Measurements from ENCODE around the gene THOC5. TPM values are rescaled to one million over a fixed set of nuclear protein-coding genes. Genes with fewer than 3 reads are reported as not detected.

Gene THOC5
- total RNA-seq, 1 donor from 2014 or later, result 28.7 TPM

GRCh38 chr22:29478326-29479276 lies 75.0 kb downstream of the THOC5 start:
- DNase-seq (ENCODE audit: low read depth), result peak; percentile 13

GRCh38 chr22:29477723-29478318 lies 75.7 kb downstream of the THOC5 start:
- DNase-seq (ENCODE audit: low read depth), result no peak

- peak; percentile 30 for DNase-seq (ENCODE audit: low read depth)
Measured at GRCh38 chr22:29476116-29476515, 77.4 kb downstream of the THOC5 start.

GRCh38 chr22:29475550-29475949 lies 78.0 kb downstream of the THOC5 start:
- DNase-seq (ENCODE audit: low read depth), result no peak

GRCh38 chr22:29473001-29473400 lies 80.6 kb downstream of the THOC5 start:
- no peak for DNase-seq (ENCODE audit: low read depth)

GRCh38 chr22:29470159-29470855 lies 83.2 kb downstream of the THOC5 start:
- no peak for DNase-seq (ENCODE audit: low read depth)

GRCh38 chr22:29469755-29470154 lies 83.8 kb downstream of the THOC5 start:
- no peak for DNase-seq (ENCODE audit: low read depth)

GRCh38 chr22:29464581-29464980 lies 89.0 kb downstream of the THOC5 start:
- DNase-seq (ENCODE audit: low read depth), result no peak

GRCh38 chr22:29463629-29464028 lies 89.9 kb downstream of the THOC5 start:
- no peak for DNase-seq (ENCODE audit: low read depth)

- DNase-seq (ENCODE audit: low read depth), result no peak
Measured at GRCh38 chr22:29461263-29461662, 92.3 kb downstream of the THOC5 start.

- DNase-seq (ENCODE audit: low read depth), result no peak
Measured at GRCh38 chr22:29459773-29460172, 93.8 kb downstream of the THOC5 start.

GRCh38 chr22:29458551-29458950 lies 95.0 kb downstream of the THOC5 start:
- no peak for DNase-seq (ENCODE audit: low read depth)

GRCh38 chr22:29457730-29458129 lies 95.8 kb downstream of the THOC5 start:
- peak; percentile 23 for DNase-seq (ENCODE audit: low read depth)

GRCh38 chr22:29456211-29456671 lies 97.3 kb downstream of the THOC5 start:
- no peak for DNase-seq (ENCODE audit: low read depth)

Other genes starting within 250 kb of the THOC5 start
- 20.4 and 34.9 TPM in 2 replicates for gene GAS2L1, start 247.1 kb downstream of the THOC5 start, total RNA-seq
- gene RASL10A, start 238.1 kb downstream of the THOC5 start, total RNA-seq, result 2.5 and 9.5 TPM in 2 replicates
- 39.9 and 43.3 TPM in 2 replicates for gene AP1B1, start 165.2 kb downstream of the THOC5 start, total RNA-seq
- not detected in 2 replicates for gene RFPL1, start 115.2 kb downstream of the THOC5 start, total RNA-seq
- gene NEFH, start 73.5 kb downstream of the THOC5 start, total RNA-seq, result 1.8 and 2.0 TPM in 2 replicates
- 15.2 and 22.4 TPM in 2 replicates for gene NIPSNAP1, start 27.4 kb upstream of the THOC5 start, total RNA-seq
- 71.1 and 77.8 TPM in 2 replicates for gene NF2, start 49.9 kb upstream of the THOC5 start, total RNA-seq
- 0.05 and 0.16 TPM in 2 replicates for gene CABP7, start 166.2 kb upstream of the THOC5 start, total RNA-seq
- 37.8 and 44.5 TPM in 2 replicates for gene ZMAT5, start 213.2 kb upstream of the THOC5 start, total RNA-seq
- gene UQCR10, start 213.6 kb upstream of the THOC5 start, total RNA-seq, result 106 and 140 TPM in 2 replicates